HEK293 (cell line): ENCODE measurements around the gene BACH2.

Experiments
- KLF7 ChIP-seq: fragments of 450-650 bp; formaldehyde crosslinking; IDR thresholded peaks from 2 replicates; pipeline ENCODE4 v1.5.1; 2016; ENCODE audit warnings: missing biosample characterization, missing genetic modification characterization, borderline replicate concordance
- TRIM28 ChIP-seq: IDR thresholded peaks from 2 replicates; pipeline ENCODE4 v1.6.1; 2011; ENCODE audit warnings: low read length, control low read depth, borderline replicate concordance
- ZNF114 ChIP-seq: fragments of 450-650 bp; formaldehyde crosslinking; IDR thresholded peaks from 2 replicates; pipeline ENCODE4 v1.5.0; 2017; ENCODE audit warnings: missing biosample characterization, missing genetic modification characterization
- ZNF19 ChIP-seq: fragments of 450-650 bp; formaldehyde crosslinking; IDR thresholded peaks from 2 replicates; pipeline ENCODE4; 2016; ENCODE audit warnings: missing biosample characterization, missing genetic modification characterization, low read depth
- ZNF239 ChIP-seq: fragments of 450-650 bp; formaldehyde crosslinking; IDR thresholded peaks from 2 replicates; pipeline ENCODE4 v1.5.1; 2016; ENCODE audit warnings: missing biosample characterization, missing genetic modification characterization
- ZNF292 ChIP-seq: fragments of 450-650 bp; formaldehyde crosslinking; IDR thresholded peaks from 2 replicates; pipeline ENCODE4 v1.5.1; 2016; ENCODE audit warnings: low read depth, missing biosample characterization, missing genetic modification characterization, borderline replicate concordance
- ZNF341 ChIP-seq: fragments of 450-650 bp; formaldehyde crosslinking; IDR thresholded peaks from 2 replicates; pipeline ENCODE4; 2016; ENCODE audit warnings: low read depth, missing biosample characterization, missing genetic modification characterization
- ZNF558 ChIP-seq: fragments of 450-650 bp; formaldehyde crosslinking; IDR thresholded peaks from 2 replicates; pipeline ENCODE4 v1.5.1; 2016; ENCODE audit warnings: missing biosample characterization, missing genetic modification characterization
- ZNF561 ChIP-seq: fragments of 450-650 bp; IDR thresholded peaks from 2 replicates; pipeline ENCODE4 v1.5.1; 2018; ENCODE audit warnings: missing biosample characterization, missing genetic modification characterization, borderline replicate concordance
- ZNF596 ChIP-seq: fragments of 450-650 bp; IDR thresholded peaks from 2 replicates; pipeline ENCODE4 v1.5.0; 2018; ENCODE audit warnings: missing biosample characterization, mild to moderate bottlenecking, missing genetic modification characterization, moderate library complexity
- ZNF830 ChIP-seq: fragments of 450-650 bp; IDR thresholded peaks from 2 replicates; pipeline ENCODE4 v1.5.0; 2018; ENCODE audit warnings: missing biosample characterization, missing genetic modification characterization, low read depth, mild to moderate bottlenecking, moderate library complexity
- TF ChIP-seq, protein P1 (sequence below): fragments of 450-650 bp; formaldehyde crosslinking; IDR thresholded peaks from 2 replicates; pipeline ENCODE4 v1.5.1; 2016; ENCODE audit warnings: missing biosample characterization, missing genetic modification characterization
- TF ChIP-seq, protein P2 (sequence below): fragments of 450-650 bp; formaldehyde crosslinking; IDR thresholded peaks from 2 replicates; pipeline ENCODE4 v1.5.1; 2016; ENCODE audit warnings: missing biosample characterization, missing genetic modification characterization, low read depth
- TF ChIP-seq, protein P3 (sequence below): fragments of 450-650 bp; formaldehyde crosslinking; IDR thresholded peaks from 2 replicates; pipeline ENCODE4 v1.5.1; 2016; ENCODE audit warnings: missing biosample characterization, missing genetic modification characterization, borderline replicate concordance

GRCh38 chr6:89975991-89976693, 320.5 kb downstream of the BACH2 start:
- TF ChIP-seq, protein P1, sequence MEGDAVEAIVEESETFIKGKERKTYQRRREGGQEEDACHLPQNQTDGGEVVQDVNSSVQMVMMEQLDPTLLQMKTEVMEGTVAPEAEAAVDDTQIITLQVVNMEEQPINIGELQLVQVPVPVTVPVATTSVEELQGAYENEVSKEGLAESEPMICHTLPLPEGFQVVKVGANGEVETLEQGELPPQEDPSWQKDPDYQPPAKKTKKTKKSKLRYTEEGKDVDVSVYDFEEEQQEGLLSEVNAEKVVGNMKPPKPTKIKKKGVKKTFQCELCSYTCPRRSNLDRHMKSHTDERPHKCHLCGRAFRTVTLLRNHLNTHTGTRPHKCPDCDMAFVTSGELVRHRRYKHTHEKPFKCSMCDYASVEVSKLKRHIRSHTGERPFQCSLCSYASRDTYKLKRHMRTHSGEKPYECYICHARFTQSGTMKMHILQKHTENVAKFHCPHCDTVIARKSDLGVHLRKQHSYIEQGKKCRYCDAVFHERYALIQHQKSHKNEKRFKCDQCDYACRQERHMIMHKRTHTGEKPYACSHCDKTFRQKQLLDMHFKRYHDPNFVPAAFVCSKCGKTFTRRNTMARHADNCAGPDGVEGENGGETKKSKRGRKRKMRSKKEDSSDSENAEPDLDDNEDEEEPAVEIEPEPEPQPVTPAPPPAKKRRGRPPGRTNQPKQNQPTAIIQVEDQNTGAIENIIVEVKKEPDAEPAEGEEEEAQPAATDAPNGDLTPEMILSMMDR (tag by site-specific recombination), result no peak
- TF ChIP-seq ZNF596 (no peak), TRIM28 (peak; percentile 58; the same call in 1 of the 2 replicates), ZNF114 (tag by site-specific recombination) (no peak), ZNF341 (no peak), ZNF558 (tag by site-specific recombination) (no peak), ZNF292 (tag by site-specific recombination) (no peak), KLF7 (tag by site-specific recombination) (no peak), ZNF239 (no peak), ZNF19 (no peak), ZNF561 (no peak), ZNF830 (tag by site-specific recombination) (no peak)
- TF ChIP-seq, protein P2, sequence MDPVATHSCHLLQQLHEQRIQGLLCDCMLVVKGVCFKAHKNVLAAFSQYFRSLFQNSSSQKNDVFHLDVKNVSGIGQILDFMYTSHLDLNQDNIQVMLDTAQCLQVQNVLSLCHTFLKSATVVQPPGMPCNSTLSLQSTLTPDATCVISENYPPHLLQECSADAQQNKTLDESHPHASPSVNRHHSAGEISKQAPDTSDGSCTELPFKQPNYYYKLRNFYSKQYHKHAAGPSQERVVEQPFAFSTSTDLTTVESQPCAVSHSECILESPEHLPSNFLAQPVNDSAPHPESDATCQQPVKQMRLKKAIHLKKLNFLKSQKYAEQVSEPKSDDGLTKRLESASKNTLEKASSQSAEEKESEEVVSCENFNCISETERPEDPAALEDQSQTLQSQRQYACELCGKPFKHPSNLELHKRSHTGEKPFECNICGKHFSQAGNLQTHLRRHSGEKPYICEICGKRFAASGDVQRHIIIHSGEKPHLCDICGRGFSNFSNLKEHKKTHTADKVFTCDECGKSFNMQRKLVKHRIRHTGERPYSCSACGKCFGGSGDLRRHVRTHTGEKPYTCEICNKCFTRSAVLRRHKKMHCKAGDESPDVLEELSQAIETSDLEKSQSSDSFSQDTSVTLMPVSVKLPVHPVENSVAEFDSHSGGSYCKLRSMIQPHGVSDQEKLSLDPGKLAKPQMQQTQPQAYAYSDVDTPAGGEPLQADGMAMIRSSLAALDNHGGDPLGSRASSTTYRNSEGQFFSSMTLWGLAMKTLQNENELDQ (tag by site-specific recombination), result no peak
- TF ChIP-seq, protein P3, sequence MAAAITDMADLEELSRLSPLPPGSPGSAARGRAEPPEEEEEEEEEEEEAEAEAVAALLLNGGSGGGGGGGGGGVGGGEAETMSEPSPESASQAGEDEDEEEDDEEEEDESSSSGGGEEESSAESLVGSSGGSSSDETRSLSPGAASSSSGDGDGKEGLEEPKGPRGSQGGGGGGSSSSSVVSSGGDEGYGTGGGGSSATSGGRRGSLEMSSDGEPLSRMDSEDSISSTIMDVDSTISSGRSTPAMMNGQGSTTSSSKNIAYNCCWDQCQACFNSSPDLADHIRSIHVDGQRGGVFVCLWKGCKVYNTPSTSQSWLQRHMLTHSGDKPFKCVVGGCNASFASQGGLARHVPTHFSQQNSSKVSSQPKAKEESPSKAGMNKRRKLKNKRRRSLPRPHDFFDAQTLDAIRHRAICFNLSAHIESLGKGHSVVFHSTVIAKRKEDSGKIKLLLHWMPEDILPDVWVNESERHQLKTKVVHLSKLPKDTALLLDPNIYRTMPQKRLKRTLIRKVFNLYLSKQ, result no peak
